ENCODE results near the gene AGAP1. TPM values are rescaled to one million over a fixed set of nuclear protein-coding genes. Genes with fewer than 3 reads are reported as not detected.

The AGAP1 gene
- total RNA-seq, 1 experiment from 2014 or later, result 56.4 TPM

- DNase-seq, result no peak
- no TSS peak for BruUV-seq (replicated peaks)
- CTCF ChIA-PET, result no interaction called here
- Mint-ChIP-seq H3K4me1 (ENCODE audit: low read depth, unreplicated experiment) (peaks cover 38% of the 10 kb centered on the region), H3K9me3 (ENCODE audit: low read depth, unreplicated experiment) (no peaks in the 10 kb centered on the region), H3K27ac (ENCODE audit: unreplicated experiment) (no peak overlapping the region), H3K36me3 (ENCODE audit: insufficient read depth, unreplicated experiment) (no peaks in the 10 kb centered on the region), H3K27me3 (ENCODE audit: unreplicated experiment) (no peaks in the 10 kb centered on the region), H3K4me3 (ENCODE audit: low read depth, unreplicated experiment) (no peak overlapping the region)
- TF ChIP-seq CTCF (IDR thresholded peaks at IDR 0.05; ENCODE audit: unreplicated experiment), result no peak
- intact Hi-C loops (cut with micrococcal nuclease; ENCODE audit: unreplicated experiment), result no loop called here
These were observed 18.8 kb downstream of the AGAP1 start for GRCh38 chr2:235512699-235513053.

- BruUV-seq (replicated peaks), result no TSS peak
- CTCF ChIA-PET, result interaction anchor here (0.5 to 1.3 kb wide), 3 partner anchors 12 to 292 kb away, joined by 3 to 4 read pairs (median 3); no protein-coding TSS in a partner anchor
- H3K27me3 Mint-ChIP-seq (ENCODE audit: unreplicated experiment), result no peaks in the 10 kb centered on the region
- no peaks in the 10 kb centered on the region for H3K36me3 Mint-ChIP-seq (ENCODE audit: insufficient read depth, unreplicated experiment)
- no peak overlapping the region for H3K27ac Mint-ChIP-seq (ENCODE audit: unreplicated experiment)
- intact Hi-C loops (cut with micrococcal nuclease; ENCODE audit: unreplicated experiment), result no loop called here
- H3K4me3 Mint-ChIP-seq (ENCODE audit: low read depth, unreplicated experiment), result peak overlapping the region; percentile 16
- H3K4me1 Mint-ChIP-seq (ENCODE audit: low read depth, unreplicated experiment), result peaks cover 46% of the 10 kb centered on the region
- no peak for TF ChIP-seq CTCF (IDR thresholded peaks at IDR 0.05; ENCODE audit: unreplicated experiment)
- no peak for DNase-seq
- H3K9me3 Mint-ChIP-seq (ENCODE audit: low read depth, unreplicated experiment), result no peaks in the 10 kb centered on the region
These were observed 20.3 kb downstream of the AGAP1 start for GRCh38 chr2:235513984-235514626.

- no peaks in the 10 kb centered on the region for H3K27me3 Mint-ChIP-seq (ENCODE audit: unreplicated experiment)
- BruUV-seq (replicated peaks), result no TSS peak
- H3K4me1 Mint-ChIP-seq (ENCODE audit: low read depth, unreplicated experiment), result peaks cover 39% of the 10 kb centered on the region
- no peaks in the 10 kb centered on the region for H3K9me3 Mint-ChIP-seq (ENCODE audit: low read depth, unreplicated experiment)
- H3K4me3 Mint-ChIP-seq (ENCODE audit: low read depth, unreplicated experiment), result peak overlapping the region; percentile 16
- no peaks in the 10 kb centered on the region for H3K36me3 Mint-ChIP-seq (ENCODE audit: insufficient read depth, unreplicated experiment)
- CTCF ChIA-PET, result interaction anchor here (0.5 to 1.3 kb wide), 2 partner anchors 13 to 37 kb away, joined by 3 to 4 read pairs; no protein-coding TSS in a partner anchor
- DNase-seq, result peak; percentile 40
- no peak overlapping the region for H3K27ac Mint-ChIP-seq (ENCODE audit: unreplicated experiment)
- TF ChIP-seq CTCF (IDR thresholded peaks at IDR 0.05; ENCODE audit: unreplicated experiment), result no peak
- intact Hi-C loops (cut with micrococcal nuclease; ENCODE audit: unreplicated experiment), result no loop called here
These were observed 21.0 kb downstream of the AGAP1 start for GRCh38 chr2:235514627-235515363.

- DNase-seq, result no peak
- Mint-ChIP-seq H3K36me3 (ENCODE audit: insufficient read depth, unreplicated experiment) (no peaks in the 10 kb centered on the region), H3K27me3 (ENCODE audit: unreplicated experiment) (no peaks in the 10 kb centered on the region), H3K4me3 (ENCODE audit: low read depth, unreplicated experiment) (no peak overlapping the region), H3K4me1 (ENCODE audit: low read depth, unreplicated experiment) (peaks cover 34% of the 10 kb centered on the region), H3K27ac (ENCODE audit: unreplicated experiment) (no peak overlapping the region), H3K9me3 (ENCODE audit: low read depth, unreplicated experiment) (no peaks in the 10 kb centered on the region)
- CTCF ChIA-PET, result interaction anchor here (1.3 kb wide), 1 partner anchor 37 kb away, joined by 3 read pairs; no protein-coding TSS in a partner anchor
- no peak for TF ChIP-seq CTCF (IDR thresholded peaks at IDR 0.05; ENCODE audit: unreplicated experiment)
- intact Hi-C loops (cut with micrococcal nuclease; ENCODE audit: unreplicated experiment), result no loop called here
- no TSS peak for BruUV-seq (replicated peaks)
These were observed 21.5 kb downstream of the AGAP1 start for GRCh38 chr2:235515364-235515742.

Data from Calu3 (cell line).